ACHN (cell line): ENCODE data around the gene MAP2K4.
A peak's percentile ranks its signal among the peaks of the same experiment; 100 is the strongest.

Experiments
- DNase-seq: peaks from one replicate; pipeline ENCODE4 v3.0.0-alpha.2; 2015
- in situ Hi-C: cut with HindIII; loops from 2 replicates; pipeline ENCODE4 v1.10.0; 2017; ENCODE audit warnings: low sequenced_read_pairs, low pct_ligation_motif_present, low pct_unique_long_range_greater_than_20kb

Gene MAP2K4

GRCh38 chr17:12074346-12074745 lies 53.7 kb downstream of the MAP2K4 start:
- DNase-seq: no peak
- in situ Hi-C loops: no loop called here

DNA sequence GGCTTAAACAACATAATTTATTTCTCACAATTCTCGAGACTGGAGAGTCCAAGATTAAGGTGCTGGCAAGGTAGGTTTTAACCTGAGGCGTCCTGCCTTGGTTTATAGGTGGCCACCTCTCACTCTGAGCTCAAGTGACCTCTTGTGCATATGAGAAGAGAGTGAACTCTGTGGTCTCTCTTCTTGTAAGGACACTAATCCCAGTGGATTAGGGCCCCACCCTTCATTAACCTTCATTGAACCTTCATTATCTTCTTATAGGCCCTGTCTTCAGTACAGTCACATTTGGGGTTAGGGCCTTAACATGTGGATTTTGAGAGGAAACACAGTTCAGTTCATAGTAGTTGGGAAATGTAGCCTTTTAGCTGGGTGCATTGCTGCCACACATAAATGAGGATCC lies 57.1 kb downstream of the MAP2K4 start:
- no peak for DNase-seq
- in situ Hi-C loops: no loop called here

DNA sequence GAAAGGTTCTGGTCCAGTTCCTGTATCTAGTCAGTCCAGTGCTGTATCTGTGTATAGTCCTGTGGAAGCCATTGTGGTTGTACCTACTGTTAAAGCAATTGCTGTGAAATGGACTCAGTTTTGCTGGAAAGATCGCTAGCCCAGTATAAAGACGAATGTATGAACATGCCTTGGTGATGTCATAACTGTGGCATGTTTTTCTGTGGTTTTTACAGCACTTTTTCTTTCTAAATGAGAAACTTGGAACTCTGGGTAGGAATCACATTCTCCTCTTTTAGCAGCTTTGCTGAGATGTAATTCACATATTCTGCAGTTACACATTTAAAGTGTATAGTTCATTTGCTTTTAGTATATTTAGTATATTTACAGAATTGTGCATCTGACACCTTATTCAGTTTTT lies 58.1 kb downstream of the MAP2K4 start:
- in situ Hi-C loops: no loop called here
- DNase-seq: peak; percentile 57

GRCh38 chr17:12081720-12082119 lies 61.0 kb downstream of the MAP2K4 start:
- in situ Hi-C loops: no loop called here
- DNase-seq: no peak

GRCh38 chr17:12085076-12085949 lies 64.6 kb downstream of the MAP2K4 start:
- DNase-seq: no peak
- in situ Hi-C loops: no loop called here

- in situ Hi-C loops: no loop called here
These were observed 67.4 kb downstream of the MAP2K4 start for GRCh38 chr17:12088035-12088434.

DNA sequence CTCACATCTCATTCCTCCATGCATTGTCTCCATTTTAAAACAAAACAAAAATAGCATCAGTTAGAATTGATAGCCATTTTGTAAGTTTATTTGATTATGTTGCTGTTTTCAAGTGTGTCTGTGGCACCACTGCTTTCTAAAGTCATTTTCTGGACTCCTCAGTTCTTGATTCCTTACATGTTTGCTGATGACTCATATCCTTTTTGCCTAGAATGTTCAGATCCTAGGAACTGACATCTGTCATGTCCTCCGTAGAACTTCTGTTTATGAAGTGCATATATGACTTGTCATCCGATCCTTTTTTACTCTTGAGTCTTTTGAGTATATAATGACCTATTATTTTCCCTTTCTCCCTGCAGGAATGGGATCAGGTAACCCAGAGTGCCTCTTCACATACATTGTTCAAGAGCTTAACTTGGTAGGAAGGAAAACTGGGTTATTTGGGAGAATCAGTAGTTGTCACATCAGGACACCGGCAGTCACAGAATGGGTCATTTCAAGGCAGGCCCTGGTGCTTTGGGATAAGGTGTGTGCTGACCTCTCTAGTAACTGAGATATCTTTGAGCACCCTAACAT lies 69.2 kb downstream of the MAP2K4 start:
- in situ Hi-C loops: no loop called here
- peak; percentile 50 for DNase-seq

More at GRCh38 chr17:12088035-12088434, 67.4 kb downstream of the MAP2K4 start:
- peak; percentile 33 for DNase-seq

DNA sequence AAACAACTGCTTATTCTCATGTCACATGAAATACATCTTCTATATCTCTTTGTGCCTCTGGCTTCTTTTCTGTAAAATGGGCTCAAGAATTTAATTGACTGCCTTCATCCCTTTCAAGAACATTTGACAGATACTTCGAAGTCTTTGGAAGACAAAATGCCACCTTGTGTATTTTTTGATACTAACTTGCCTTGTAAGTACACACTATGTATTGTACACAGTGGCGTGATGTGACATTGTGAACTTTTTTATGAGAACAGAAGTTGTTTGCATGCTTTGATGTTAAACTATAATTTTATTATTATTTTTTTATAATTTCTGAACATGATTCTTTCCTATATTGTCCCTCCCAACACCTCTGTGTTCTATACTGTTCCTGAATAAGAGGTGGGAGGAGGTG lies 73.7 kb downstream of the MAP2K4 start:
- in situ Hi-C loops: no loop called here
- no peak for DNase-seq

GRCh38 chr17:12095522-12095921 lies 74.8 kb downstream of the MAP2K4 start:
- in situ Hi-C loops: no loop called here
- DNase-seq: no peak

GRCh38 chr17:12097326-12097725 lies 76.6 kb downstream of the MAP2K4 start:
- in situ Hi-C loops: no loop called here
- no peak for DNase-seq

DNA sequence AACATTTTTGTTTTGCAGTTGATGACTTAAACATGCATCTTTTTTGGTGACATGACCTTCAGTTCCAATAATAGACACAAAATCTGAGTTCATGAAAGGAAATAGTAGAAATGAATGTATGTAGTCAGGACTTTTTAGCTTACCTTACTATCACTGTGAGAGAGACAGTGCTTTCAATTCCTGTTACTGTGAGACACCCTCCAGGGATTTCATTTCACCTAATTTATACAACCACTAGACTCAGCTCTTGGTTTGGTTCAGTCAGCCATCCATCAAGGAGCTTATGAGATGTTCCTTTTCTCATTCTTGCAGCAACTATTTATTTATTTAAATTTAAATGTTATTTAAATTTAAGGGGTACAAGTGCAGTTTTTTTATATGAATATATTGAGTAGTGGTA lies 77.9 kb downstream of the MAP2K4 start:
- no peak for DNase-seq
- in situ Hi-C loops: no loop called here

DNA sequence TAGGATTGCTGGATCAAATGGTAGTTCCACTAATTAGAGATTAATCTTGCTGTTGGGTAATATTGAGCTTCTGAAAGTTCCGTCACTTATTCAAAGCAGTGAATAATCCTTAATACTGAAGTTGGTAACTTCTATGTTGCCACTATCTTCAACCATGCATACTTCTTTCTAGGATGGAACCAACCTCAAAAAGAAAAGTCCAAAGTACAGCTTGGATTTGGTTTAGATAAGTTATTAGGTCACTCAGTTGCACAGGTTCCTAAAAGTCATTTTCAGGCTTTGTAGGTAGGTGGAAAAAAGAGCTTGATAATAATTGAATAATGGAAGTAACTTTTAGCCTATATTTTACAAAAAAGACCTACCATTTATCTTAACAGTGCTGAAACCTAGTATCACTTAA lies 78.7 kb downstream of the MAP2K4 start:
- no peak for DNase-seq
- in situ Hi-C loops: no loop called here

GRCh38 chr17:12104831-12105230 lies 84.2 kb downstream of the MAP2K4 start:
- in situ Hi-C loops: no loop called here
- no peak for DNase-seq

GRCh38 chr17:12107905-12108304 lies 87.2 kb downstream of the MAP2K4 start:
- in situ Hi-C loops: no loop called here
- no peak for DNase-seq

- in situ Hi-C loops: no loop called here
- no peak for DNase-seq
These were observed 90.2 kb downstream of the MAP2K4 start for GRCh38 chr17:12110906-12111305.

DNA sequence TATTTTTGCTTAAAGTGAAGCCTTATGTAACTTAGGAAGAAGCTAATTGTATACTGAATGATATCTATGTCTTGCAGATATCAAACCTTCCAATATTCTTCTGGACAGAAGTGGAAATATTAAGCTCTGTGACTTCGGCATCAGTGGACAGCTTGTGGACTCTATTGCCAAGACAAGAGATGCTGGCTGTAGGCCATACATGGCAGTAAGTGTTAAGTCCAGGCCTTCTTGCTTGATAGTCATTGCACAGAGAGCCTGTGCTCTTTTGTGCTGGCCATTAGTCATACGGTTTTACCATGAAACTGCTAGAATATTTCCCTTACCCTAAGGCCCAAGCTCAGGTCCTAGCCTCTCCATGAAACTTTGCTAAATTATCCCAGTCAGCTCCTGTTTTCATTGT lies 92.5 kb downstream of the MAP2K4 start:
- in situ Hi-C loops: no loop called here

DNA sequence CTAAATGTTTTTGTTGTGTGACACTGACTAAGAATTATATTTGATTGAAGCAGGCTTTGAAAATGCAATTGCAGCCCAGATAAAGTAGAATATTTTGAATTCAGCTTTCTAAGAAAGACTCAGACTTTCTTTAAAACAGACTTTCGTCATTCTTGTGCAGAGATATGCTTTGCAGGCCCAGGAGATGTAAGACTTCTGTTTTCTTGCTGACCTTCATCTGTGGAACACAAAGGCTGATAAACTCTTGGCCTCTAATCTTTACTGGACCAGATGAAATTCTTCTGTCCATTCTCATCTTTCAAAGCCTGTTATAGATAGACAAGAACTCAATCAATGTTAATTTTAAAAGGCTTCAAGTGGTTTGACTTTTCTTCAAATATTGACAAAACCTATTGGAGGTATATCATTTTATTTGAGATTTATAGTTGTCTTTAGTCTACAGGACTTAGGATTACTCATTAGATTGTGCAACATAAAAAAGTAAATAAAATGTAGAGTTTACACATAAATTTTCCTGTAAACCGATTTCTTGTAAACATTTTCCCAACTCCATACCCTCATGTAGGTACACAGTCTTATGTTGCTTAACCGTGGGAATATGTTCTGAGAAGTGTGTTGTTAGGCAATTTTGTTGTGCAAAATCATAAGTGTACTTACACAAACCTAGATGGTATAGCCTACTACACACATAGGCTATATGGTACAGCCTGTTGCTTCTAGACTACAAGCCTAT lies 94.2 kb downstream of the MAP2K4 start:
- in situ Hi-C loops: no loop called here
- no peak for DNase-seq

More for the DNA sequence above, 92.5 kb downstream of the MAP2K4 start:
- DNase-seq: no peak

- no peak for DNase-seq
- in situ Hi-C loops: no loop called here
These were observed 95.5 kb downstream of the MAP2K4 start for GRCh38 chr17:12116143-12116542.

- no peak for DNase-seq
- in situ Hi-C loops: no loop called here
These were observed 97.9 kb downstream of the MAP2K4 start for GRCh38 chr17:12118617-12119016.
